PC-9 (cell line): ENCODE data around the gene RNASE11. TPM values are rescaled to one million over a fixed set of nuclear protein-coding genes. Genes with fewer than 3 reads are reported as not detected.

Source experiments
- BruUV-seq: library from RNA; stranded (reverse); fragments of 400-500 nt; replicated peaks from 2 replicates; lab custom pipeline; 2021; lab: Mats Ljungman, UMichigan
- CTCF ChIA-PET: fragments of 300-600 bp; sonication (Branson Sonifier 250); formaldehyde crosslinking; loops from one replicate; lab custom pipeline; 2022; ENCODE audit warnings: antibody characterized with exemption; lab: Charles Lee
- POLR2A ChIA-PET: fragments of 300-600 bp; sonication (Branson Sonifier 250); formaldehyde crosslinking; loops from one replicate; lab custom pipeline; 2022; ENCODE audit warnings: antibody characterized with exemption; ENCODE audit not compliant: unreplicated experiment; lab: Charles Lee
- DNase-seq, 2 experiments: peaks; one replicate each; pipeline versions ENCODE4 v3.0.0 to v3.0.0-alpha.2; 2015 to 2022; ENCODE audit warnings: mixed read lengths in 1 of 2
- H2AFZ ChIP-seq: fragments of 200-600 bp; sonication (generic); 2 replicates; pipeline ENCODE4 v1.8.1; 2017; ENCODE audit warnings: antibody characterized with exemption
- H3F3A ChIP-seq: fragments of 200-600 bp; sonication (generic); 2 replicates; pipeline ENCODE4 v1.8.1; 2017; ENCODE audit warnings: antibody characterized with exemption, mild to moderate bottlenecking, low read depth; ENCODE audit not compliant: insufficient read depth
- H3K27ac ChIP-seq: fragments of 200-600 bp; sonication (generic); 2 replicates; pipeline ENCODE4 v1.6.1; 2016; ENCODE audit warnings: mixed run types
- H3K27me3 ChIP-seq: fragments of 200-600 bp; sonication (generic); 2 replicates; pipeline ENCODE4 v1.6.1; 2016; ENCODE audit warnings: low read depth, mixed run types; ENCODE audit not compliant: insufficient read depth
- H3K36me3 ChIP-seq: fragments of 200-600 bp; sonication (generic); 2 replicates; pipeline ENCODE4 v1.6.1; 2016; ENCODE audit warnings: low read depth, mixed run types
- H3K4me1 ChIP-seq: fragments of 200-600 bp; sonication (generic); replicated peaks from 2 replicates; pipeline ENCODE4 v1.6.1; 2016; ENCODE audit warnings: mixed run types; ENCODE audit not compliant: insufficient read depth
- H3K4me2 ChIP-seq: fragments of 200-600 bp; sonication (generic); 2 replicates; pipeline ENCODE4 v1.6.1; 2017; ENCODE audit warnings: mixed run types
- H3K4me3 ChIP-seq: fragments of 200-600 bp; sonication (generic); 2 replicates; pipeline ENCODE4 v1.6.1; 2016; ENCODE audit warnings: mixed run types
- H3K79me2 ChIP-seq: fragments of 200-600 bp; sonication (generic); 2 replicates; pipeline ENCODE4 v1.6.1; 2017; ENCODE audit warnings: low read depth, mixed run types
- H3K9me2 ChIP-seq: fragments of 200-600 bp; sonication (generic); 2 replicates; pipeline ENCODE4 v1.8.1; 2017; ENCODE audit warnings: mild to moderate bottlenecking; ENCODE audit not compliant: insufficient read depth
- H3K9me3 ChIP-seq: fragments of 200-600 bp; sonication (generic); 2 replicates; pipeline ENCODE4 v1.8.1; 2016; ENCODE audit warnings: low read depth; ENCODE audit not compliant: insufficient read depth
- H4K20me1 ChIP-seq: fragments of 200-600 bp; sonication (generic); 2 replicates; pipeline ENCODE4 v1.8.1; 2017; ENCODE audit not compliant: insufficient read depth
- CTCF ChIP-seq: fragments of 200-600 bp; sonication (generic); conservative IDR thresholded peaks from 2 replicates; pipeline ENCODE4 v1.6.1; 2017; ENCODE audit warnings: mixed run types, antibody characterized with exemption, mild to moderate bottlenecking, moderate library complexity
- EZH2 ChIP-seq: fragments of 200-600 bp; sonication (generic); IDR thresholded peaks from 2 replicates; pipeline ENCODE4 v1.8.0; 2017; ENCODE audit warnings: antibody characterized with exemption, low read depth
- intact Hi-C: fragments of 100-400 bp; cut with micrococcal nuclease; formaldehyde crosslinking; loops from one replicate; pipeline ENCODE4 v1.10.0; 2022; ENCODE audit not compliant: unreplicated experiment
- total RNA-seq: library from RNA; stranded (reverse); gene quantifications from 2 replicates; pipeline ENCODE4 v1.2.3, GENCODE V29; 2021

The RNASE11 gene
- total RNA-seq, 1 experiment from 2014 or later = not detected

DNA sequence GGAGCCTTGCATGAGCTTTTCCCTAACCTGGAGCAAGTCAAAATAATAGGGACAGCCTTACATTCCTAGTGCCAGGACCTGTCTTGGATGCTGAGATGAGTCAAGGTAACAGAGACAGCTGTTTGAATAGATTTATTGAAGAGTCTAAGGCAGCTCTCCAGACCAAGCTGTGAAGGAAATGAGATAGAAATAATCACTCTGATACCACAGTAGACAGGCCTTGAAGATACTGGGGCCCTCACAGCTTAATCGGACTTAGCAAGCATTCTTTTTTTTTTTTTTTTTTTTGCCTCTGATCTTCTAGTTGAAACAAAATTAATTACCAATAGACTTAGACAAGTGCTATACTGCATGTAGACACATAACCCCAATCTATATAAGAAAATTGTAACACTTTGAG, 23.8 kb downstream of the RNASE11 start:
- Histone ChIP-seq H3K9me2 (no peaks in the 10 kb centered on the region), H4K20me1 (no peaks in the 10 kb centered on the region), H3K4me2 (no peak overlapping the region), H3K27ac (no peak overlapping the region), H3K36me3 (no peaks in the 10 kb centered on the region), H3F3A (no peaks in the 10 kb centered on the region), H3K4me3 (no peak overlapping the region), H2AFZ (no peak overlapping the region), H3K4me1 (no peaks in the 10 kb centered on the region), H3K79me2 (no peaks in the 10 kb centered on the region), H3K27me3 (no peaks in the 10 kb centered on the region), H3K9me3 (no peaks in the 10 kb centered on the region)
- TF ChIP-seq CTCF = no peak
- no peak for TF ChIP-seq EZH2
- intact Hi-C loops = no loop called here
- no peak for DNase-seq
- POLR2A ChIA-PET = no interaction called here
- BruUV-seq = no TSS peak
- CTCF ChIA-PET = interaction anchor here (0.6 kb wide), 1 partner anchor 27 kb away, joined by 7 read pairs; no protein-coding TSS in a partner anchor

DNA sequence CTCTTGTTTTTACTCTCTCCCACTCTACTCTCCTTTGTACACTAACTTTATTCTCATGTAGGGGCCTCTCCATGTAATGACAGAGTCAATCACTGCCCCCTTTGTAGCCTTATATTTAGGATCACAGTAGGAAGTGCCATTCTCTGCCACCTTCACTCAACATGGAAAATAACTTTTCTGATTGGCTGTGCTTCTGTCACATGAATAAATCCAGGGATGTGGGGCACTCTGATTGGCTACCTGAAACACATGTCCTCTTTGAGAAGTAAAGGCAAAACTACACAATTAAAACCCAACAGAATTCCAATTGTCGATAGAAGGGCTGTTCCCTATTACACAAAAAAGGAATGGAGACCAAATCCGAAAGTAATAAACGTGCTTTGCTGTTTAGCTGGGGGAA, 26.8 kb downstream of the RNASE11 start, which contains the start of gene RNASE9:
TSS of gene RNASE9 (minus strand) at position 87 of the 400 bp plus-strand sequence.
- Histone ChIP-seq H2AFZ (no peak within 1 kb of the TSS), H3K27me3 (no peaks in the 10 kb centered on the region), H3K27ac (no peak within 1 kb of the TSS), H3K79me2 (no peaks in the 10 kb centered on the region), H3K9me2 (no peaks in the 10 kb centered on the region), H3K4me2 (no peak within 1 kb of the TSS), H3F3A (no peaks in the 10 kb centered on the region), H4K20me1 (no peaks in the 10 kb centered on the region), H3K36me3 (no peaks in the 10 kb centered on the region), H3K9me3 (no peaks in the 10 kb centered on the region), H3K4me3 (no peak within 1 kb of the TSS), H3K4me1 (no peaks in the 10 kb centered on the region)
- intact Hi-C loops = no loop called here
- no TSS peak for BruUV-seq
- TF ChIP-seq EZH2 (no peak), CTCF (no peak)
- DNase-seq = no peak
- ChIA-PET CTCF (no interaction called here), POLR2A (no interaction called here)

DNA sequence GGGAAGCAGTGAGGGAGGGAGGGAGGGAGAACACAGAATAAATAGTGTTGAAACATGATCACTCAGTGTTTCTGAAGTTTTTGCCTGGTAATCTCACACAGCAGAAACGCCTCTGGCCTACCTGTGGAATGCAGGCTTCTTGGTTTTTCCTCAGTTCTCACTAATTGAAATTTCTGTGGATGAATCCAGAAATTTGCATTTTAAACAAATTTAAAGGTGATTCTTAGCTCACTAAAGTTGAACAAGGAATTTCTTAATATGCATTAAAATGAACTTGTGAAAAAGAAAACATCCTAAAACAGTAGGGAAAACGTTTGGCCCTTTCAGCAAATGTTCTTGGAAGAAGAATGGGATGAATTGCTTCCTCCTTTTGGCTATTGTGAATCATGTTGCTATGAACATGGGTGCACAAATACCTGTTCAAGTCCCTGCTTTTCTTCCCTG, 28.3 kb downstream of the RNASE11 start:
- H3F3A ChIP-seq = no peaks in the 10 kb centered on the region
- H3K27ac ChIP-seq = no peak overlapping the region
- H3K9me2 ChIP-seq = no peaks in the 10 kb centered on the region
- H3K4me1 ChIP-seq = no peaks in the 10 kb centered on the region
- H3K4me2 ChIP-seq = no peak overlapping the region
- H2AFZ ChIP-seq = no peak overlapping the region
- no peak overlapping the region for H3K4me3 ChIP-seq
- no peak for DNase-seq
- no TSS peak for BruUV-seq
- H3K27me3 ChIP-seq = no peaks in the 10 kb centered on the region
- intact Hi-C loops = no loop called here
- H3K79me2 ChIP-seq = no peaks in the 10 kb centered on the region
- no peaks in the 10 kb centered on the region for H3K36me3 ChIP-seq
- CTCF ChIA-PET = no interaction called here
- TF ChIP-seq EZH2 (no peak), CTCF (no peak)
- POLR2A ChIA-PET = no interaction called here
- no peaks in the 10 kb centered on the region for H3K9me3 ChIP-seq
- H4K20me1 ChIP-seq = no peaks in the 10 kb centered on the region
